Liver (tissue), 3 donors: ENCODE measurements around the gene SEPTIN10.

Experiments used
- ATF3 ChIP-seq: IDR thresholded peaks from 2 replicates; pipeline ENCODE4 v1.6.1; 2016; ENCODE audit warnings: antibody characterized with exemption
- CTCF ChIP-seq: fragments of 150-350 bp; IDR thresholded peaks from 2 replicates; pipeline ENCODE4 v1.5.1; 2017; ENCODE audit warnings: improper control_type of control experiment, low read depth, low read length; ENCODE audit not compliant: missing input control
- GABPA ChIP-seq, 2 donors: IDR thresholded peaks in 1 of 2; conservative IDR thresholded peaks in 1 of 2; 2 replicates each; pipeline ENCODE4 v1.6.1; 2016; ENCODE audit warnings: antibody characterized with exemption in 2 of 2, mild to moderate bottlenecking in 1 of 2, moderate library complexity in 1 of 2
- donor health status: healthy.
- donor health status: healthy.

GRCh38 chr2:109604597-109604996 is 9.2 kb downstream of the SEPTIN10 start:
- TF ChIP-seq ATF3 (no peak), CTCF (no peak), GABPA (IDR thresholded peaks at IDR 0.05 in 1 of 2, conservative IDR thresholded peaks at IDR 0.05 in 1 of 2) (no peak)
